Endodermal cell (in vitro differentiated cells): ENCODE data around the gene C10orf53. TPM values are rescaled to one million over a fixed set of nuclear protein-coding genes. Genes with fewer than 3 reads are reported as not detected.
"Not testable (repeated sequence)": the region's sequence is repeated elsewhere in the genome, so short reads cannot be mapped to it uniquely, and the experiment has no call there.

Experiments
- DNase-seq: peaks from one replicate; pipeline ENCODE4 v3.0.0-alpha.2; 2017
- H3K27ac ChIP-seq: 2 replicates; pipeline ENCODE4 v1.5.1; 2013; ENCODE audit warnings: mild to moderate bottlenecking, low read depth, low read length, moderate library complexity
- H3K27me3 ChIP-seq: 2 replicates; pipeline ENCODE4 v1.6.1; 2013; ENCODE audit warnings: mild to moderate bottlenecking, low read length, moderate library complexity; ENCODE audit not compliant: insufficient read depth, control insufficient read depth, poor library complexity, severe bottlenecking
- H3K36me3 ChIP-seq: 2 replicates; pipeline ENCODE4 v1.7.0; 2013; ENCODE audit warnings: mild to moderate bottlenecking, low read length, moderate library complexity; ENCODE audit not compliant: control insufficient read depth, insufficient read depth
- H3K4me1 ChIP-seq: one replicate; pipeline ENCODE4 v1.7.0; 2013; ENCODE audit warnings: low read length; ENCODE audit not compliant: control insufficient read depth, insufficient read depth
- H3K4me3 ChIP-seq: 2 replicates; pipeline ENCODE4 v1.5.1; 2013; ENCODE audit warnings: mild to moderate bottlenecking, low read length, moderate library complexity
- H3K9ac ChIP-seq: 2 replicates; pipeline ENCODE4 v1.6.1; 2013; ENCODE audit warnings: mild to moderate bottlenecking, low read length, moderate library complexity; ENCODE audit not compliant: poor library complexity, severe bottlenecking; ENCODE audit errors: extremely low read depth
- H3K9me3 ChIP-seq: 2 replicates; pipeline ENCODE4 v1.6.1; 2013; ENCODE audit warnings: mild to moderate bottlenecking, low read length, moderate library complexity; ENCODE audit not compliant: control insufficient read depth
- H3K27ac Mint-ChIP-seq: 2 replicates; pipeline ENCODE4 v1.8.0; 2020; ENCODE audit warnings: mixed read lengths
- H3K27me3 Mint-ChIP-seq: 2 replicates; pipeline ENCODE4 v1.8.0; 2021; ENCODE audit warnings: mild to moderate bottlenecking, mixed read lengths; ENCODE audit not compliant: insufficient read depth
- H3K36me3 Mint-ChIP-seq: 2 replicates; pipeline ENCODE4 v1.8.0; 2020; ENCODE audit warnings: low read depth, mixed read lengths
- H3K4me1 Mint-ChIP-seq: 2 replicates; pipeline ENCODE4 v1.8.0; 2020; ENCODE audit warnings: mixed read lengths
- H3K4me3 Mint-ChIP-seq: 2 replicates; pipeline ENCODE4 v1.8.0; 2020; ENCODE audit warnings: mild to moderate bottlenecking, moderate library complexity, mixed read lengths
- H3K9me3 Mint-ChIP-seq: 2 replicates; pipeline ENCODE4 v1.8.0; 2020; ENCODE audit warnings: mild to moderate bottlenecking, mixed read lengths
- CTCF ChIP-seq: fragments of 200-600 bp; sonication (generic); conservative IDR thresholded peaks from 2 replicates; pipeline ENCODE4 v1.5.0; 2021; ENCODE audit warnings: antibody characterized with exemption, mild to moderate bottlenecking
- WGBS, 2 experiments: methylation state at CpG; one replicate each; pipeline versions ENCODE4 v1.1.5 to v1.1.7; 2013; ENCODE audit warnings: missing lambda C conversion rate in 2 of 2, mixed read lengths in 1 of 2; ENCODE audit not compliant: insufficient coverage in 1 of 2, insufficient read length in 1 of 2; 5-methylcytosine and 5-hydroxymethylcytosine counted together
- total RNA-seq, 2 donors: library from RNA; stranded (reverse); fragmentation: NEBNext Ultra II Directional in 1 of 2; extraction: Animal tissue kit (Norgen Biotek cat#: 25700) in 1 of 2; gene quantifications; 2 replicates in 1 of 2; 3 replicates in 1 of 2; pipeline ENCODE4 v1.2.1, GENCODE V29; 2021

The C10orf53 gene
- total RNA-seq, 2 donors from 2014 or later: not detected

DNA sequence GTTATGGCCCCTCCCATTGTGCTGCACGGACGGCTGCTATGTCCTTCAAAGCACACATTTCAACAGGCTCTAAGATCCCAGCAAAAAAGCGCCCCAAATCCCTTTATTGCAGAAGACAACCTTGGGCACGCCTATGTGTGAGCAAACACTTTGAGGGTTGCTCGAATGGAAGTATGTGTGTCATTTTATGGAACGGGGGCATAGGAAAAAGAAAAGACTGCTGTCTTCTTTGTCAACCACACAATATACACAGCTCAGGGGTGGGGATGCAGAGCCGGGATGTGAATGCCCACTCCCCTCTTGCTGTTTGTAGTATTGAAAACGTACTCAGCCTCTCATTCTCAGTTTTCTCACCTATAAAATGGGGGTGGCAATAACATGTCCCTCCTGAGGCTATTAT lies 32.0 kb downstream of the C10orf53 start:
- Mint-ChIP-seq H3K4me1 (no peaks in the 10 kb centered on the region), H3K27ac (no peak overlapping the region), H3K9me3 (peaks cover 13% of the 10 kb centered on the region), H3K4me3 (no peak overlapping the region), H3K27me3 (peaks cover 23% of the 10 kb centered on the region), H3K36me3 (no peaks in the 10 kb centered on the region)
- Histone ChIP-seq H3K4me1 (no peaks in the 10 kb centered on the region), H3K9ac (no peak overlapping the region), H3K27ac (no peak overlapping the region), H3K9me3 (no peaks in the 10 kb centered on the region), H3K27me3 (peaks cover 4% of the 10 kb centered on the region), H3K36me3 (no peaks in the 10 kb centered on the region), H3K4me3 (no peak overlapping the region)
- 87% methylated on average over 3 to 8 of the region's 8 CpGs for WGBS, 2 experiments
- no peak for DNase-seq
- no peak for TF ChIP-seq CTCF

GRCh38 chr10:49713266-49713665 lies 33.8 kb downstream of the C10orf53 start:
- Histone ChIP-seq H3K9me3 (no peaks in the 10 kb centered on the region), H3K4me3 (no peak overlapping the region), H3K36me3 (no peaks in the 10 kb centered on the region), H3K27ac (no peak overlapping the region), H3K9ac (no peak overlapping the region), H3K4me1 (no peaks in the 10 kb centered on the region), H3K27me3 (peaks cover under 1% of the 10 kb centered on the region)
- Mint-ChIP-seq H3K27ac (no peak overlapping the region), H3K36me3 (no peaks in the 10 kb centered on the region), H3K9me3 (peaks cover 13% of the 10 kb centered on the region), H3K27me3 (peaks cover 23% of the 10 kb centered on the region), H3K4me3 (no peak overlapping the region), H3K4me1 (no peaks in the 10 kb centered on the region)
- no peak for DNase-seq
- WGBS, 2 experiments: 87 to 88% methylated on average over 3 to 5 of the region's 5 CpGs
- no peak for TF ChIP-seq CTCF

DNA sequence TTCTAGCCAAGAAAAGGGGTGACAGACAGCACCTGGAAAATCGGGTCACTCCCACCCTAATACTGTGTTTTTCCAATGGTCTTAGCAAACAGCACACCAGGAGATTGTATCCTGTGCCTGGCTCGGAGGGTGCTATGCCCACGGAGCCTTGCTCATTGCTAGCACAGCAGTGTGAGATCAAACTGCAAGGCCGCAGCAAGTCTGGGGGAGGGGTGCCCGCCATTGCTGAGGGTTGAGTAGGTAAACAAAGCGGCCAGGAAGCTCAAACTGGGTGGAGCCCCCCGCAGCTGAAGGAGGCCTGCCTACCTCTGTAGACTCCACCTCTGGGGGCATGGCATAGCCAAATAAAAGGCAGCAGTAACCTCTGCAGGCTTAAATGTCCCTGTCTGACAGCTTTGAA lies 35.7 kb downstream of the C10orf53 start:
- H3K36me3 Mint-ChIP-seq: not testable (repeated sequence)
- 91 to 96% methylated on average over 4 to 7 of the region's 7 CpGs for WGBS, 2 experiments

GRCh38 chr10:49726593-49726992 lies 47.1 kb downstream of the C10orf53 start:
- H3K9ac ChIP-seq: no peak overlapping the region
- peaks cover 24% of the 10 kb centered on the region for H3K9me3 ChIP-seq
- Mint-ChIP-seq H3K9me3 (peaks cover 33% of the 10 kb centered on the region), H3K4me1 (peaks cover 3% of the 10 kb centered on the region), H3K27ac (no peak overlapping the region), H3K27me3 (peaks cover 2% of the 10 kb centered on the region), H3K36me3 (peaks cover 3% of the 10 kb centered on the region), H3K4me3 (no peak overlapping the region)
- H3K36me3 ChIP-seq: no peaks in the 10 kb centered on the region
- DNase-seq: no peak
- no peak overlapping the region for H3K4me3 ChIP-seq
- H3K27ac ChIP-seq: no peak overlapping the region
- H3K4me1 ChIP-seq: no peaks in the 10 kb centered on the region
- WGBS, 2 experiments: 73 to 92% methylated on average over 1 to 2 of the region's 2 CpGs
- H3K27me3 ChIP-seq: no peaks in the 10 kb centered on the region
- no peak for TF ChIP-seq CTCF

More for the DNA sequence above, 35.7 kb downstream of the C10orf53 start:
- not testable (repeated sequence) for DNase-seq, H3K9me3 ChIP-seq, H3K9ac ChIP-seq, H3K4me3 ChIP-seq, H3K36me3 ChIP-seq, H3K27ac Mint-ChIP-seq, H3K4me1 Mint-ChIP-seq, H3K4me3 Mint-ChIP-seq, H3K27ac ChIP-seq, H3K4me1 ChIP-seq, H3K27me3 ChIP-seq
- peaks cover 14% of the 10 kb centered on the region for H3K27me3 Mint-ChIP-seq
- H3K9me3 Mint-ChIP-seq: peaks cover 13% of the 10 kb centered on the region
